Measurements from ENCODE around the gene DPH7.
"Not testable (repeated sequence)": the region's sequence is repeated elsewhere in the genome, so short reads cannot be mapped to it uniquely, and the experiment has no call there.

The DPH7 gene

GRCh38 chr9:137574192-137574591, 4.5 kb downstream of the DPH7 start:
- Histone ChIP-seq H3K36me3 (ENCODE audit: insufficient read depth, low read depth, low read length) (peaks cover 49% of the 10 kb centered on the region), H3K9ac (ENCODE audit: low read depth, low read length) (no peak overlapping the region), H3K27me3 (ENCODE audit: insufficient read depth, low read length) (no peaks in the 10 kb centered on the region), H3K4me1 (ENCODE audit: insufficient read depth, low read length) (peaks cover 8% of the 10 kb centered on the region; the same call in 1 of the 2 replicates), H3K4me3 (ENCODE audit: low read length) (no peak overlapping the region), H3K27ac (ENCODE audit: low read length) (no peak overlapping the region), H3K9me3 (ENCODE audit: insufficient read depth, low read depth, low read length) (no peaks in the 10 kb centered on the region)

GRCh38 chr9:137570566-137570965, 8.2 kb downstream of the DPH7 start:
- H3K27me3 ChIP-seq (ENCODE audit: insufficient read depth, low read length), result no peaks in the 10 kb centered on the region
- H3K9ac ChIP-seq (ENCODE audit: low read depth, low read length), result no peak overlapping the region
- H3K27ac ChIP-seq (ENCODE audit: low read length), result no peak overlapping the region
- peaks cover 43% of the 10 kb centered on the region for H3K36me3 ChIP-seq (ENCODE audit: insufficient read depth, low read depth, low read length)
- H3K4me1 ChIP-seq (ENCODE audit: insufficient read depth, low read length), result no peaks in the 10 kb centered on the region
- H3K4me3 ChIP-seq (ENCODE audit: low read length), result no peak overlapping the region
- H3K9me3 ChIP-seq (ENCODE audit: insufficient read depth, low read depth, low read length), result no peaks in the 10 kb centered on the region

- Histone ChIP-seq H3K9ac (ENCODE audit: low read depth, low read length) (no peak overlapping the region), H3K9me3 (ENCODE audit: insufficient read depth, low read depth, low read length) (no peaks in the 10 kb centered on the region), H3K27me3 (ENCODE audit: insufficient read depth, low read length) (no peaks in the 10 kb centered on the region), H3K36me3 (ENCODE audit: insufficient read depth, low read depth, low read length) (peaks cover 37% of the 10 kb centered on the region), H3K4me1 (ENCODE audit: insufficient read depth, low read length) (no peaks in the 10 kb centered on the region), H3K4me3 (ENCODE audit: low read length) (no peak overlapping the region), H3K27ac (ENCODE audit: low read length) (no peak overlapping the region)
Measured at GRCh38 chr9:137569609-137570203, 9.0 kb downstream of the DPH7 start.

GRCh38 chr9:137568445-137568844, 10.3 kb downstream of the DPH7 start:
- H3K9ac ChIP-seq (ENCODE audit: low read depth, low read length); H3K27ac ChIP-seq (ENCODE audit: low read length); H3K9me3 ChIP-seq (ENCODE audit: insufficient read depth, low read depth, low read length); H3K4me3 ChIP-seq (ENCODE audit: low read length); H3K4me1 ChIP-seq (ENCODE audit: insufficient read depth, low read length); H3K27me3 ChIP-seq (ENCODE audit: insufficient read depth, low read length): not testable (repeated sequence)
- H3K36me3 ChIP-seq (ENCODE audit: insufficient read depth, low read depth, low read length), result peaks cover 39% of the 10 kb centered on the region

GRCh38 chr9:137564817-137565411, 13.8 kb downstream of the DPH7 start:
- Histone ChIP-seq H3K4me3 (ENCODE audit: low read length) (no peak overlapping the region), H3K27me3 (ENCODE audit: insufficient read depth, low read length) (no peaks in the 10 kb centered on the region), H3K9ac (ENCODE audit: low read depth, low read length) (no peak overlapping the region), H3K27ac (ENCODE audit: low read length) (no peak overlapping the region), H3K9me3 (ENCODE audit: insufficient read depth, low read depth, low read length) (no peaks in the 10 kb centered on the region), H3K36me3 (ENCODE audit: insufficient read depth, low read depth, low read length) (peaks cover 38% of the 10 kb centered on the region), H3K4me1 (ENCODE audit: insufficient read depth, low read length) (no peaks in the 10 kb centered on the region)

- Histone ChIP-seq H3K4me1 (ENCODE audit: insufficient read depth, low read length) (no peaks in the 10 kb centered on the region), H3K9ac (ENCODE audit: low read depth, low read length) (no peak overlapping the region), H3K36me3 (ENCODE audit: insufficient read depth, low read depth, low read length) (peaks cover 41% of the 10 kb centered on the region), H3K27me3 (ENCODE audit: insufficient read depth, low read length) (no peaks in the 10 kb centered on the region), H3K9me3 (ENCODE audit: insufficient read depth, low read depth, low read length) (no peaks in the 10 kb centered on the region), H3K4me3 (ENCODE audit: low read length) (no peak overlapping the region), H3K27ac (ENCODE audit: low read length) (no peak overlapping the region)
Measured at GRCh38 chr9:137564134-137564533, 14.6 kb downstream of the DPH7 start.

- peaks cover 54% of the 10 kb centered on the region for H3K36me3 ChIP-seq (ENCODE audit: insufficient read depth, low read depth, low read length)
- no peak overlapping the region for H3K27ac ChIP-seq (ENCODE audit: low read length)
- H3K4me1 ChIP-seq (ENCODE audit: insufficient read depth, low read length), result no peaks in the 10 kb centered on the region
- no peak overlapping the region for H3K4me3 ChIP-seq (ENCODE audit: low read length)
- H3K9me3 ChIP-seq (ENCODE audit: insufficient read depth, low read depth, low read length), result no peaks in the 10 kb centered on the region
- H3K9ac ChIP-seq (ENCODE audit: low read depth, low read length), result no peak overlapping the region
- no peaks in the 10 kb centered on the region for H3K27me3 ChIP-seq (ENCODE audit: insufficient read depth, low read length)
Measured at GRCh38 chr9:137558127-137558526, 20.6 kb downstream of the DPH7 start.

GRCh38 chr9:137556069-137556838, 22.5 kb downstream of the DPH7 start:
- no peaks in the 10 kb centered on the region for H3K27me3 ChIP-seq (ENCODE audit: insufficient read depth, low read length)
- no peak overlapping the region for H3K27ac ChIP-seq (ENCODE audit: low read length)
- H3K4me1 ChIP-seq (ENCODE audit: insufficient read depth, low read length), result no peaks in the 10 kb centered on the region
- H3K4me3 ChIP-seq (ENCODE audit: low read length), result no peak overlapping the region
- H3K9me3 ChIP-seq (ENCODE audit: insufficient read depth, low read depth, low read length), result no peaks in the 10 kb centered on the region
- no peak overlapping the region for H3K9ac ChIP-seq (ENCODE audit: low read depth, low read length)
- peaks cover 43% of the 10 kb centered on the region for H3K36me3 ChIP-seq (ENCODE audit: insufficient read depth, low read depth, low read length)

- peaks cover 43% of the 10 kb centered on the region for H3K36me3 ChIP-seq (ENCODE audit: insufficient read depth, low read depth, low read length)
Measured at GRCh38 chr9:137555179-137555578, 23.5 kb downstream of the DPH7 start.

GRCh38 chr9:137554349-137554748, 24.4 kb downstream of the DPH7 start:
- Histone ChIP-seq H3K4me1 (ENCODE audit: insufficient read depth, low read length) (no peaks in the 10 kb centered on the region), H3K27me3 (ENCODE audit: insufficient read depth, low read length) (no peaks in the 10 kb centered on the region), H3K9ac (ENCODE audit: low read depth, low read length) (no peak overlapping the region), H3K27ac (ENCODE audit: low read length) (no peak overlapping the region), H3K4me3 (ENCODE audit: low read length) (no peak overlapping the region), H3K36me3 (ENCODE audit: insufficient read depth, low read depth, low read length) (peaks cover 34% of the 10 kb centered on the region), H3K9me3 (ENCODE audit: insufficient read depth, low read depth, low read length) (no peaks in the 10 kb centered on the region)

More at GRCh38 chr9:137555179-137555578, 23.5 kb downstream of the DPH7 start:
- no peaks in the 10 kb centered on the region for H3K4me1 ChIP-seq (ENCODE audit: insufficient read depth, low read length)
- H3K9me3 ChIP-seq (ENCODE audit: insufficient read depth, low read depth, low read length), result no peaks in the 10 kb centered on the region
- no peak overlapping the region for H3K9ac ChIP-seq (ENCODE audit: low read depth, low read length)
- H3K4me3 ChIP-seq (ENCODE audit: low read length), result no peak overlapping the region
- H3K27ac ChIP-seq (ENCODE audit: low read length), result no peak overlapping the region
- H3K27me3 ChIP-seq (ENCODE audit: insufficient read depth, low read length), result no peaks in the 10 kb centered on the region

- not testable (repeated sequence) for H3K27ac ChIP-seq (ENCODE audit: low read length); H3K9me3 ChIP-seq (ENCODE audit: insufficient read depth, low read depth, low read length); H3K9ac ChIP-seq (ENCODE audit: low read depth, low read length); H3K27me3 ChIP-seq (ENCODE audit: insufficient read depth, low read length); H3K4me3 ChIP-seq (ENCODE audit: low read length); H3K4me1 ChIP-seq (ENCODE audit: insufficient read depth, low read length)
- peaks cover 34% of the 10 kb centered on the region for H3K36me3 ChIP-seq (ENCODE audit: insufficient read depth, low read depth, low read length)
Measured at GRCh38 chr9:137553654-137554053, 25.1 kb downstream of the DPH7 start.

All from iPS-20b (cell line).